Glutamatergic neuron (in vitro differentiated cells): Measurements from ENCODE around the gene PKP4. TPM values are rescaled to one million over a fixed set of nuclear protein-coding genes. Genes with fewer than 3 reads are reported as not detected.

Experiments used
- DNase-seq: peaks from one replicate; pipeline ENCODE4 v3.0.0; 2022
- H3K27ac Mint-ChIP-seq: one replicate; pipeline ENCODE4 v1.8.0; 2020; ENCODE audit warnings: mild to moderate bottlenecking, mixed read lengths, inconsistent platforms; ENCODE audit not compliant: unreplicated experiment
- H3K27me3 Mint-ChIP-seq: one replicate; pipeline ENCODE4 v1.8.0; 2020; ENCODE audit warnings: mild to moderate bottlenecking, moderate library complexity, mixed read lengths, inconsistent platforms; ENCODE audit not compliant: unreplicated experiment
- H3K36me3 Mint-ChIP-seq: one replicate; pipeline ENCODE4 v1.8.0; 2020; ENCODE audit warnings: mild to moderate bottlenecking, mixed read lengths, inconsistent platforms; ENCODE audit not compliant: unreplicated experiment
- H3K4me1 Mint-ChIP-seq: one replicate; pipeline ENCODE4 v1.8.0; 2020; ENCODE audit warnings: mild to moderate bottlenecking, low read depth, mixed read lengths, inconsistent platforms; ENCODE audit not compliant: unreplicated experiment
- H3K4me3 Mint-ChIP-seq: one replicate; pipeline ENCODE4 v1.8.0; 2020; ENCODE audit warnings: mild to moderate bottlenecking, mixed read lengths, inconsistent platforms; ENCODE audit not compliant: unreplicated experiment
- H3K9me3 Mint-ChIP-seq: one replicate; pipeline ENCODE4 v1.8.0; 2020; ENCODE audit warnings: mild to moderate bottlenecking, moderate library complexity, mixed read lengths, inconsistent platforms; ENCODE audit not compliant: unreplicated experiment
- CTCF ChIP-seq: fragments of 200-600 bp; sonication (generic); IDR thresholded peaks from one replicate; pipeline ENCODE4 v1.5.0; 2021; ENCODE audit not compliant: partially characterized antibody, unreplicated experiment
- total RNA-seq: library from RNA; stranded (reverse); fragmentation: NEBNext Ultra II Directional; extraction: Animal tissue kit (Norgen Biotek cat#: 25700); gene quantifications from one replicate; pipeline ENCODE4 v1.2.1, GENCODE V29; 2021; ENCODE audit not compliant: unreplicated experiment

The PKP4 gene
- total RNA-seq, 1 donor from 2014 or later, result 25.0 TPM

GRCh38 chr2:158725441-158725891 is 268.7 kb downstream of the PKP4 start:
- no peak for TF ChIP-seq CTCF
- Mint-ChIP-seq H3K9me3 (peaks cover 2% of the 10 kb centered on the region), H3K4me3 (no peak overlapping the region), H3K27me3 (peaks cover 5% of the 10 kb centered on the region), H3K4me1 (peaks cover 21% of the 10 kb centered on the region), H3K27ac (peak overlapping the region; percentile 72), H3K36me3 (no peaks in the 10 kb centered on the region)
- DNase-seq, result no peak

- no peak for DNase-seq
- H3K4me1 Mint-ChIP-seq, result peaks cover 21% of the 10 kb centered on the region
- H3K27ac Mint-ChIP-seq, result no peak overlapping the region
- H3K36me3 Mint-ChIP-seq, result no peaks in the 10 kb centered on the region
- TF ChIP-seq CTCF, result no peak
- H3K9me3 Mint-ChIP-seq, result peaks cover 2% of the 10 kb centered on the region
- peaks cover 5% of the 10 kb centered on the region for H3K27me3 Mint-ChIP-seq
- H3K4me3 Mint-ChIP-seq, result no peak overlapping the region
These were observed 270.3 kb downstream of the PKP4 start for GRCh38 chr2:158726911-158727592.

GRCh38 chr2:158728422-158728821 is 271.7 kb downstream of the PKP4 start:
- peaks cover 2% of the 10 kb centered on the region for H3K9me3 Mint-ChIP-seq
- peaks cover 29% of the 10 kb centered on the region for H3K4me1 Mint-ChIP-seq
- H3K27ac Mint-ChIP-seq, result no peak overlapping the region
- peaks cover 5% of the 10 kb centered on the region for H3K27me3 Mint-ChIP-seq
- H3K36me3 Mint-ChIP-seq, result no peaks in the 10 kb centered on the region
- TF ChIP-seq CTCF, result no peak
- no peak for DNase-seq
- H3K4me3 Mint-ChIP-seq, result no peak overlapping the region

- Mint-ChIP-seq H3K36me3 (no peaks in the 10 kb centered on the region), H3K27ac (no peak overlapping the region), H3K9me3 (peaks cover 2% of the 10 kb centered on the region), H3K4me1 (peaks cover 27% of the 10 kb centered on the region), H3K27me3 (peaks cover 3% of the 10 kb centered on the region), H3K4me3 (no peak overlapping the region)
- no peak for DNase-seq
- no peak for TF ChIP-seq CTCF
These were observed 272.7 kb downstream of the PKP4 start for GRCh38 chr2:158729451-158729850.

- Mint-ChIP-seq H3K36me3 (no peaks in the 10 kb centered on the region), H3K27me3 (peaks cover 3% of the 10 kb centered on the region), H3K4me3 (no peak overlapping the region), H3K27ac (peak overlapping the region; percentile 14), H3K4me1 (peaks cover 22% of the 10 kb centered on the region), H3K9me3 (peaks cover 2% of the 10 kb centered on the region)
- TF ChIP-seq CTCF, result no peak
- DNase-seq, result no peak
These were observed 273.3 kb downstream of the PKP4 start for GRCh38 chr2:158729873-158730620.
